Activated CD4-positive, alpha-beta memory T cell treated with anti-CD3 and anti-CD28 coated beads, Interleukin-2, amount 10 ng/mL, durations not matched to agents 7 days and 5 days (primary cell): ENCODE measurements around the gene IFI35. TPM values are rescaled to one million over a fixed set of nuclear protein-coding genes. Genes with fewer than 3 reads are reported as not detected.
"Not testable (repeated sequence)": the region's sequence is repeated elsewhere in the genome, so short reads cannot be mapped to it uniquely, and the experiment has no call there.

ENCODE experiments used
- CTCF ChIA-PET: fragments of 350-600 bp; sonication (Branson Sonifier 250); formaldehyde crosslinking; loops from one replicate; lab custom pipeline; 2021; ENCODE audit warnings: antibody characterized with exemption, inconsistent platforms; lab: Charles Lee
- POLR2A ChIA-PET: fragments of 350-600 bp; sonication (Branson Sonifier 250); formaldehyde crosslinking; loops from one replicate; lab custom pipeline; 2021; ENCODE audit warnings: antibody characterized with exemption; lab: Charles Lee
- DNase-seq: peaks from one replicate; pipeline ENCODE4 v3.0.0-alpha.2; 2020
- H3K27ac Mint-ChIP-seq: one replicate; pipeline ENCODE4 v1.8.0; 2021; ENCODE audit warnings: mild to moderate bottlenecking, mixed read lengths
- H3K27me3 Mint-ChIP-seq: one replicate; pipeline ENCODE4 v1.8.0; 2021; ENCODE audit warnings: mixed read lengths
- H3K36me3 Mint-ChIP-seq: one replicate; pipeline ENCODE4 v1.8.0; 2021; ENCODE audit warnings: low read depth, mixed read lengths
- H3K4me1 Mint-ChIP-seq: one replicate; pipeline ENCODE4 v1.8.0; 2021; ENCODE audit warnings: mixed read lengths
- H3K4me3 Mint-ChIP-seq: one replicate; pipeline ENCODE4 v1.8.0; 2021; ENCODE audit warnings: mild to moderate bottlenecking, mixed read lengths
- H3K9me3 Mint-ChIP-seq: one replicate; pipeline ENCODE4 v1.8.0; 2021; ENCODE audit warnings: mixed read lengths
- total RNA-seq, 2 experiments: library from RNA; stranded (reverse); gene quantifications; one replicate each; pipeline ENCODE4 v1.2.3, GENCODE V29; 2021

Gene IFI35
- total RNA-seq, 2 experiments from 2014 or later, result 149 to 154 TPM

GRCh38 chr17:43000894-43001293 lies 5.7 kb upstream of the IFI35 start:
- H3K27ac Mint-ChIP-seq, H3K9me3 Mint-ChIP-seq, CTCF ChIA-PET, H3K4me3 Mint-ChIP-seq, H3K27me3 Mint-ChIP-seq, POLR2A ChIA-PET, DNase-seq: not testable (repeated sequence)
- Mint-ChIP-seq H3K4me1 (peaks cover 38% of the 10 kb centered on the region), H3K36me3 (peaks cover 54% of the 10 kb centered on the region)

- no peaks in the 10 kb centered on the region for H3K27me3 Mint-ChIP-seq
- H3K9me3 Mint-ChIP-seq, result no peaks in the 10 kb centered on the region
- no peak for DNase-seq
- POLR2A ChIA-PET, result interaction anchor here (0.9 kb wide), 1 partner anchor 312 kb away, joined by 3 read pairs; no protein-coding TSS in a partner anchor
- peak overlapping the region; percentile 52 for H3K27ac Mint-ChIP-seq
- CTCF ChIA-PET, result no interaction called here
- no peak overlapping the region for H3K4me3 Mint-ChIP-seq
- H3K36me3 Mint-ChIP-seq, result peaks cover 60% of the 10 kb centered on the region
- H3K4me1 Mint-ChIP-seq, result peaks cover 39% of the 10 kb centered on the region
Observed at GRCh38 chr17:43003542-43004172, 2.9 kb upstream of the IFI35 start.

- Mint-ChIP-seq H3K4me1 (peaks cover 30% of the 10 kb centered on the region), H3K9me3 (no peaks in the 10 kb centered on the region), H3K36me3 (peaks cover 57% of the 10 kb centered on the region), H3K27ac (peak overlapping the region; percentile 6), H3K27me3 (no peaks in the 10 kb centered on the region), H3K4me3 (no peak overlapping the region)
- POLR2A ChIA-PET, result interaction anchor here (2.0 to 8.1 kb wide), 2 partner anchors 13 to 304 kb away, joined by 6 to 103 read pairs; partner anchors contain the start of gene RPL27
- DNase-seq, result no peak
- CTCF ChIA-PET, result interaction anchor here (0.9 to 1.0 kb wide), 2 partner anchors 13 to 113 kb away, joined by 3 read pairs; partner anchors contain the start of gene RPL27
Observed at GRCh38 chr17:43010667-43011308, 4.2 kb downstream of the IFI35 start.

GRCh38 chr17:43011728-43012472 lies 5.3 kb downstream of the IFI35 start:
- ChIA-PET CTCF (interaction anchor here (0.9 kb wide), 1 partner anchor 112 kb away, joined by 3 read pairs; no protein-coding TSS in a partner anchor), POLR2A (interaction anchor here (2.0 to 8.1 kb wide), 2 partner anchors 14 to 303 kb away, joined by 6 to 103 read pairs; partner anchors contain the start of gene RPL27)
- Mint-ChIP-seq H3K27me3 (no peaks in the 10 kb centered on the region), H3K4me3 (no peak overlapping the region), H3K36me3 (peaks cover 53% of the 10 kb centered on the region), H3K9me3 (no peaks in the 10 kb centered on the region), H3K27ac (no peak overlapping the region), H3K4me1 (peaks cover 25% of the 10 kb centered on the region)
- no peak for DNase-seq

GRCh38 chr17:43013296-43013695 lies 6.7 kb downstream of the IFI35 start:
- DNase-seq, result no peak
- Mint-ChIP-seq H3K4me1 (peaks cover 29% of the 10 kb centered on the region), H3K27me3 (no peaks in the 10 kb centered on the region), H3K4me3 (no peak overlapping the region), H3K27ac (no peak overlapping the region), H3K36me3 (peaks cover 51% of the 10 kb centered on the region), H3K9me3 (no peaks in the 10 kb centered on the region)
- CTCF ChIA-PET, result no interaction called here
- POLR2A ChIA-PET, result interaction anchor here (8.1 kb wide), 1 partner anchor 15 kb away, joined by 103 read pairs; the partner anchor contains the start of gene RPL27

GRCh38 chr17:43014020-43014648 lies 7.5 kb downstream of the IFI35 start:
- Mint-ChIP-seq H3K27me3 (no peaks in the 10 kb centered on the region), H3K4me1 (peaks cover 29% of the 10 kb centered on the region), H3K9me3 (no peaks in the 10 kb centered on the region), H3K27ac (no peak overlapping the region), H3K4me3 (no peak overlapping the region), H3K36me3 (peaks cover 47% of the 10 kb centered on the region)
- no peak for DNase-seq
- POLR2A ChIA-PET, result interaction anchor here (0.7 to 8.1 kb wide), 4 partner anchors 10 to 346 kb away, joined by 3 to 103 read pairs (median 4); partner anchors contain the start of gene RPL27
- CTCF ChIA-PET, result no interaction called here

- Mint-ChIP-seq H3K9me3 (no peaks in the 10 kb centered on the region), H3K27me3 (peaks cover 3% of the 10 kb centered on the region), H3K4me3 (no peak overlapping the region), H3K36me3 (peaks cover 47% of the 10 kb centered on the region), H3K27ac (no peak overlapping the region), H3K4me1 (peaks cover 36% of the 10 kb centered on the region)
- ChIA-PET CTCF (interaction anchor here (0.6 kb wide), 1 partner anchor 17 kb away, joined by 3 read pairs; the partner anchor contains the start of gene RPL27), POLR2A (interaction anchor here (0.7 to 2.1 kb wide), 4 partner anchors 8 to 346 kb away, joined by 3 to 5 read pairs (median 4); partner anchors contain the start of gene IFI35)
- DNase-seq, result no peak
Observed at GRCh38 chr17:43014649-43015542, 8.3 kb downstream of the IFI35 start.

GRCh38 chr17:43015579-43015978 lies 9.0 kb downstream of the IFI35 start:
- H3K27me3 Mint-ChIP-seq, result peaks cover 3% of the 10 kb centered on the region
- no peak for DNase-seq
- H3K4me1 Mint-ChIP-seq, result peaks cover 30% of the 10 kb centered on the region
- no peaks in the 10 kb centered on the region for H3K9me3 Mint-ChIP-seq
- no peak overlapping the region for H3K27ac Mint-ChIP-seq
- ChIA-PET CTCF (interaction anchor here (0.6 kb wide), 1 partner anchor 17 kb away, joined by 3 read pairs; the partner anchor contains the start of gene RPL27), POLR2A (interaction anchor here (1.6 to 2.1 kb wide), 2 partner anchors 9 to 18 kb away, joined by 4 to 5 read pairs; partner anchors contain the start of gene IFI35)
- no peak overlapping the region for H3K4me3 Mint-ChIP-seq
- peaks cover 42% of the 10 kb centered on the region for H3K36me3 Mint-ChIP-seq

- ChIA-PET POLR2A (interaction anchor here (2.1 kb wide), 1 partner anchor 9 kb away, joined by 5 read pairs; the partner anchor contains the start of gene IFI35), CTCF (no interaction called here)
- Mint-ChIP-seq H3K4me1 (peaks cover 29% of the 10 kb centered on the region), H3K9me3 (no peaks in the 10 kb centered on the region), H3K27ac (no peak overlapping the region), H3K27me3 (peaks cover 3% of the 10 kb centered on the region), H3K36me3 (peaks cover 39% of the 10 kb centered on the region), H3K4me3 (no peak overlapping the region)
- no peak for DNase-seq
Observed at GRCh38 chr17:43016216-43016615, 9.6 kb downstream of the IFI35 start.

- POLR2A ChIA-PET, result interaction anchor here (0.5 to 2.5 kb wide), 4 partner anchors 9 to 20 kb away, joined by 3 to 14 read pairs (median 5); partner anchors contain the start of genes IFI35 and RPL27
- no peak overlapping the region for H3K4me3 Mint-ChIP-seq
- CTCF ChIA-PET, result interaction anchor here (1.0 to 1.1 kb wide), 2 partner anchors 11 to 89 kb away, joined by 3 to 6 read pairs; no protein-coding TSS in a partner anchor
- H3K4me1 Mint-ChIP-seq, result peaks cover 26% of the 10 kb centered on the region
- H3K27me3 Mint-ChIP-seq, result peaks cover 4% of the 10 kb centered on the region
- H3K27ac Mint-ChIP-seq, result no peak overlapping the region
- no peaks in the 10 kb centered on the region for H3K9me3 Mint-ChIP-seq
- DNase-seq, result peak; percentile 35
- peaks cover 25% of the 10 kb centered on the region for H3K36me3 Mint-ChIP-seq
Observed at GRCh38 chr17:43018008-43018853, 11.6 kb downstream of the IFI35 start.
